Myocyte (in vitro differentiated cells): ENCODE measurements around the gene AP1B1. TPM values are rescaled to one million over a fixed set of nuclear protein-coding genes. Genes with fewer than 3 reads are reported as not detected.

Experiments used
- DNase-seq: peaks from one replicate; pipeline ENCODE4 v3.0.0-alpha.2; 2012; ENCODE audit warnings: low read depth
- total RNA-seq: library from RNA; depleted of rRNA; stranded (reverse); fragments of >200 nt; gene quantifications from 2 replicates; pipeline ENCODE4 v1.2.3, GENCODE V29; 2014

Gene AP1B1
- total RNA-seq, 1 donor from 2014 or later = 39.9 TPM

- DNase-seq = no peak
Observed at GRCh38 chr22:29314537-29315285, 73.7 kb downstream of the AP1B1 start.

- DNase-seq = no peak
Observed at GRCh38 chr22:29313576-29314466, 74.5 kb downstream of the AP1B1 start.

GRCh38 chr22:29313126-29313575 lies 75.2 kb downstream of the AP1B1 start:
- DNase-seq = no peak

GRCh38 chr22:29312218-29313125 lies 75.9 kb downstream of the AP1B1 start:
- no peak for DNase-seq

GRCh38 chr22:29311464-29312217 lies 76.7 kb downstream of the AP1B1 start:
- DNase-seq = peak; percentile 68

- DNase-seq = peak; percentile 95
Observed at GRCh38 chr22:29310863-29311339, 77.5 kb downstream of the AP1B1 start.

GRCh38 chr22:29310065-29310862 lies 78.1 kb downstream of the AP1B1 start:
- DNase-seq = no peak

- DNase-seq = peak; percentile 69
Observed at GRCh38 chr22:29309332-29310064, 78.9 kb downstream of the AP1B1 start.

GRCh38 chr22:29308791-29309262 lies 79.5 kb downstream of the AP1B1 start:
- DNase-seq = peak; percentile 58

GRCh38 chr22:29308148-29308790 lies 80.1 kb downstream of the AP1B1 start:
- no peak for DNase-seq

- DNase-seq = peak; percentile 62
Observed at GRCh38 chr22:29307596-29308147, 80.7 kb downstream of the AP1B1 start.

- DNase-seq = peak; percentile 84
Observed at GRCh38 chr22:29306835-29307595, 81.4 kb downstream of the AP1B1 start.

GRCh38 chr22:29306175-29306834 lies 82.1 kb downstream of the AP1B1 start, which contains the start of gene GAS2L1:
Gene GAS2L1 (plus strand): TSS chr22:29306650. CDS start chr22:29308106, 1,456 bp downstream.
- peak; percentile 85 for DNase-seq

- no peak for DNase-seq
Observed at GRCh38 chr22:29305836-29306174, 82.6 kb downstream of the AP1B1 start.

GRCh38 chr22:29302681-29303465 lies 85.5 kb downstream of the AP1B1 start:
- peak; percentile 54 for DNase-seq

GRCh38 chr22:29302402-29302680 lies 86.0 kb downstream of the AP1B1 start:
- no peak for DNase-seq
